ENCODE data around the gene CRYBA1. TPM values are rescaled to one million over a fixed set of nuclear protein-coding genes. Genes with fewer than 3 reads are reported as not detected.

Gene CRYBA1
- total RNA-seq, 2 experiments from 2014 or later, result not detected

- H3K4me3 Mint-ChIP-seq, result peak overlapping the region; percentile 29
- ChIA-PET POLR2A (no interaction called here), CTCF (interaction anchor here (0.7 to 3.5 kb wide), 7 partner anchors 71 to 277 kb away, joined by 3 to 34 read pairs (median 9); partner anchors contain the start of gene ABHD15)
- peaks cover 58% of the 10 kb centered on the region for H3K36me3 Mint-ChIP-seq
- DNase-seq, result no peak
- H3K4me1 Mint-ChIP-seq (ENCODE audit: low read depth), result peaks cover 56% of the 10 kb centered on the region
- H3K27ac Mint-ChIP-seq, result peak overlapping the region; percentile 38
- H3K27me3 Mint-ChIP-seq, result no peaks in the 10 kb centered on the region
- intact Hi-C loops (cut with micrococcal nuclease), result loop anchor here (5.0 kb wide), 3 partner anchors 33 to 478 kb away; no protein-coding TSS in a partner anchor
- H3K9me3 Mint-ChIP-seq, result no peaks in the 10 kb centered on the region
Measured at GRCh38 chr17:29289852-29290251, 43.2 kb downstream of the CRYBA1 start.

GRCh38 chr17:29291163-29291752, 44.6 kb downstream of the CRYBA1 start:
- POLR2A ChIA-PET, result interaction anchor here (0.6 to 3.4 kb wide), 3 partner anchors 35 to 152 kb away, joined by 3 to 18 read pairs (median 3); no protein-coding TSS in a partner anchor
- H3K4me1 Mint-ChIP-seq (ENCODE audit: low read depth), result peaks cover 58% of the 10 kb centered on the region
- H3K9me3 Mint-ChIP-seq, result no peaks in the 10 kb centered on the region
- peak overlapping the region; percentile 90 for H3K4me3 Mint-ChIP-seq
- peak overlapping the region; percentile 91 for H3K27ac Mint-ChIP-seq
- H3K27me3 Mint-ChIP-seq, result no peaks in the 10 kb centered on the region
- CTCF ChIA-PET, result interaction anchor here (0.5 to 3.5 kb wide), 28 partner anchors 10 to 326 kb away, joined by 3 to 34 read pairs (median 4); no protein-coding TSS in a partner anchor
- peaks cover 50% of the 10 kb centered on the region for H3K36me3 Mint-ChIP-seq
- no peak for DNase-seq
- intact Hi-C loops (cut with micrococcal nuclease), result loop anchor here (1.0 to 5.0 kb wide), 4 partner anchors 34 to 479 kb away; no protein-coding TSS in a partner anchor

GRCh38 chr17:29292071-29292991, 45.7 kb downstream of the CRYBA1 start:
- Mint-ChIP-seq H3K4me3 (peak overlapping the region; percentile 99), H3K36me3 (peaks cover 39% of the 10 kb centered on the region), H3K27ac (peak overlapping the region; percentile 96), H3K9me3 (no peaks in the 10 kb centered on the region), H3K27me3 (no peaks in the 10 kb centered on the region), H3K4me1 (ENCODE audit: low read depth) (peaks cover 47% of the 10 kb centered on the region)
- intact Hi-C loops (cut with micrococcal nuclease), result loop anchor here (2.0 to 5.0 kb wide), 5 partner anchors 35 to 480 kb away; partner anchors contain the start of gene TAOK1
- ChIA-PET POLR2A (interaction anchor here (0.6 to 3.4 kb wide), 8 partner anchors 36 to 222 kb away, joined by 3 to 18 read pairs (median 4); partner anchors contain the start of gene TAOK1), CTCF (interaction anchor here (0.6 to 3.5 kb wide), 15 partner anchors 9 to 639 kb away, joined by 3 to 34 read pairs (median 4); partner anchors contain the start of gene MYO18A)
- DNase-seq, result peak; percentile 65

DNA sequence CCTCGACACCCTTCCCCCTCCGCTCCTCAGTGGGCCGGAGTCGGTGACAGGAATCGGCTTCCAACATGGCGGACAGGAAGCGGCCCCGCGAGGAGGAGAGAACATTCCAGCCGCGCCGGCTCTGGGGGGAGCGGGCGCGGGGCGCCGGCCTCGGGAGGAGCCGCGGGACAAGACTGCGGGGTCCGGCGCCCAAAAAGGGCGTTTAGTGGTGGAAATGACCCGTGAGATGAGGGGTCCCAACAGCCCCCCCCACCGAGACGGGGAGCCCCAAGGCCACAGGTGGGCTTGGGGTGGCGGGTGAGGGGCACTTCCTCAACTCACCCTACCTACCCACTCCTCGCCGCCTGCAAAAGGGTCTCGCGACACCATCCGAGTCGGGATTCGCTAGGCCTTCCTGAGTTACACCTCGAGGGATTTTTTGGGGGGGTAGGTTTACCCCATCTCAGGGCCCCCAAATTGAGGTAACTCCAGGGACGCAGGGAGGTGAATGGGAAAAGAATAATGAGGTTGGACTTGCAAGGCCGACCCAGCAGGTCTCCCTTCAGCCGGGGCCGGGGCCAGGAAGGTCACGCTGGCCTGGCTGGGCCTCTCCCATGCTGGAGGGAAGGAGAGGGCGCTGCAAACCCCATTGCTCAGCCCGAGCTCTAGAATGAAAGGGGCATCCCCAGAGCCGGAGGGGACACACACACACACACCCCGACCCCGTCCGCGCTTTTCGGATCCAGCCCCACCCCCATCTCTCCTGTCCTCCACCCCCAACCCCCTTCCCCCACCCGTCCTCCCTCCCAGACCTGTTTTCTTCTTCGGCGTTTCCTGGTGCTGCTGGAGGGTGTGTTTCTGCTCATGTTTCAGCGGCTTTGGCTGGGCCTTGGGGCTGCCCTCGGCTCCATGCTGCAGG, 46.6 kb downstream of the CRYBA1 start:
- H3K4me3 Mint-ChIP-seq, result peak overlapping the region; percentile 99
- CTCF ChIA-PET, result interaction anchor here (0.7 to 3.5 kb wide), 7 partner anchors 74 to 299 kb away, joined by 3 to 17 read pairs (median 4); no protein-coding TSS in a partner anchor
- intact Hi-C loops (cut with micrococcal nuclease), result loop anchor here (2.0 to 5.0 kb wide), 5 partner anchors 36 to 481 kb away; partner anchors contain the start of gene TAOK1
- peaks cover 38% of the 10 kb centered on the region for H3K4me1 Mint-ChIP-seq (ENCODE audit: low read depth)
- no peaks in the 10 kb centered on the region for H3K9me3 Mint-ChIP-seq
- DNase-seq, result peak; percentile 76
- peaks cover 30% of the 10 kb centered on the region for H3K36me3 Mint-ChIP-seq
- POLR2A ChIA-PET, result interaction anchor here (0.7 to 3.4 kb wide), 16 partner anchors 8 to 341 kb away, joined by 3 to 18 read pairs (median 4); partner anchors contain the start of gene TAOK1
- H3K27ac Mint-ChIP-seq, result peak overlapping the region; percentile 96
- no peaks in the 10 kb centered on the region for H3K27me3 Mint-ChIP-seq

DNA sequence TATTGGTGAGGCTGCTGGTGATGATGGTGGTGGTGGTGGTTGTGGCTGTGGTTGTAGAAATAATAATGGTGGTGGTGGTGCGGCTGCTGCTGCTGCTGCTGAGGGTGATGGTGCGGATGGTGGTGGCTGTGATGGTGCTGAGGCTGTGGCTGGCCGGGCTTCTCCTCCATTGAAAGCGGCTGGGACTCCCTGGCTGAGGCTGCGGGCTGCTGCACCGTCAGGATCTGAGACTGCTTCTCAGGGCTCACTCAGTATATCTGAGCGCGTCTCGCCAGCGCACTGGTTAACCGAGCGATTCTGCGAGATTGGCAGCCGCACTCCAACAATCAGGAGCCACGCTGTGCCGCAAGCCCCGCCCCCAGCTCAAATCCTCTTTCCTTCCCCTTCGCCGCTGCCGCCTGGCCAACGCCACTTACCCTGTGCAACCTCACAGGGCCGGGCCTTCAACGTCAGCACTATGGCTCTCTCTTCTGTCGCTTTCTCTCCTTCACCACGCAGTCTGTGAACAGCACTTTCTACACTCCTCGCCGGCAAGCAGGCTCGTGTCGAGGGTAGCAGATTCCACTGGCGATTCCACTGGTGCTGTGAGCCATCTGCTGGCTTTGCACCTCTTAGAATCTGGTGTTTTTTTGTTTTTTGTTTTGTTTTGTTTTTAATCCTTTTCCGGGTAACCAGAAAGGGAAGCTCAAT, 47.4 kb downstream of the CRYBA1 start, which contains the start of gene NUFIP2:
NUFIP2 (minus strand) TSS at position 259 of the 690 bp plus-strand sequence; CDS start at position 170, 89 bp downstream.
- Mint-ChIP-seq H3K9me3 (no peaks in the 10 kb centered on the region), H3K4me1 (ENCODE audit: low read depth) (peaks cover 31% of the 10 kb centered on the region), H3K27ac (peak within 1 kb of the TSS; percentile 96), H3K36me3 (peaks cover 24% of the 10 kb centered on the region), H3K27me3 (no peaks in the 10 kb centered on the region), H3K4me3 (peak within 1 kb of the TSS; percentile 99)
- CTCF ChIA-PET, result interaction anchor here (0.6 to 1.4 kb wide), 4 partner anchors 9 to 298 kb away, joined by 3 to 6 read pairs (median 3); no protein-coding TSS in a partner anchor
- POLR2A ChIA-PET, result interaction anchor here (0.6 to 1.8 kb wide), 18 partner anchors 9 to 1047 kb away, joined by 3 to 7 read pairs (median 4); partner anchors contain the start of genes GIT1 and TAOK1
- intact Hi-C loops (cut with micrococcal nuclease), result loop anchor here (1.0 to 5.0 kb wide), 9 partner anchors 37 to 565 kb away; partner anchors contain the start of genes PHF12, TAOK1 and TP53I13
- peak; percentile 99 for DNase-seq

GRCh38 chr17:29294580-29294900, 47.9 kb downstream of the CRYBA1 start:
- peak overlapping the region; percentile 96 for H3K27ac Mint-ChIP-seq
- ChIA-PET CTCF (interaction anchor here (0.6 to 1.4 kb wide), 4 partner anchors 9 to 297 kb away, joined by 3 to 6 read pairs (median 3); no protein-coding TSS in a partner anchor), POLR2A (interaction anchor here (0.6 to 1.8 kb wide), 17 partner anchors 8 to 1046 kb away, joined by 3 to 7 read pairs (median 4); partner anchors contain the start of genes GIT1 and TAOK1)
- H3K9me3 Mint-ChIP-seq, result no peaks in the 10 kb centered on the region
- intact Hi-C loops (cut with micrococcal nuclease), result loop anchor here (1.0 to 5.0 kb wide), 7 partner anchors 37 to 565 kb away; partner anchors contain the start of genes PHF12 and TP53I13
- peaks cover 26% of the 10 kb centered on the region for H3K4me1 Mint-ChIP-seq (ENCODE audit: low read depth)
- peaks cover 20% of the 10 kb centered on the region for H3K36me3 Mint-ChIP-seq
- peak overlapping the region; percentile 99 for H3K4me3 Mint-ChIP-seq
- no peaks in the 10 kb centered on the region for H3K27me3 Mint-ChIP-seq
- DNase-seq, result no peak

DNA sequence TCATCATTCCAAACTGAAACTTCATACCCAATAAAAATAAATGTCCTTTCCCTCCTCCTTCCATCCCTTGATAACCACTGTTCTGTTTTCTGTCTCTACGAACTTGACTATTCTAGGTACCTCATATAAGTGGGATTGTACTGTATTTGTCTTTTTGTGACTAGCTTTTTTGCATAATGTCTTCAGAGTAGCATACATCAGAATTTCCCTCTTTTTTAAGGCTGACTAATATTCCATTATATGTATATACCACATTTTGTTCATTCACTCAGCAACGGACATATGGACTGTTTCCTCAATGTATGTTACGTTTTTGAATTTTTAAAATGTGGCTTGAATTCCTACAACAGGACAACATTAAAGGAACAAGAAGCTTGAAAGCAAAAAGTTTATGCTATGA, 48.8 kb downstream of the CRYBA1 start:
- CTCF ChIA-PET, result interaction anchor here (0.6 to 0.7 kb wide), 2 partner anchors 172 to 297 kb away, joined by 3 read pairs; no protein-coding TSS in a partner anchor
- Mint-ChIP-seq H3K4me3 (no peak overlapping the region), H3K27me3 (no peaks in the 10 kb centered on the region), H3K36me3 (peaks cover 18% of the 10 kb centered on the region), H3K4me1 (ENCODE audit: low read depth) (peaks cover 23% of the 10 kb centered on the region), H3K27ac (peak overlapping the region; percentile 75), H3K9me3 (no peaks in the 10 kb centered on the region)
- POLR2A ChIA-PET, result no interaction called here
- intact Hi-C loops (cut with micrococcal nuclease), result loop anchor here (2.0 kb wide), 1 partner anchor 155 kb away; no protein-coding TSS in a partner anchor
- no peak for DNase-seq

GRCh38 chr17:29299031-29299430, 52.4 kb downstream of the CRYBA1 start:
- no peaks in the 10 kb centered on the region for H3K9me3 Mint-ChIP-seq
- no peak overlapping the region for H3K27ac Mint-ChIP-seq
- intact Hi-C loops (cut with micrococcal nuclease), result no loop called here
- H3K36me3 Mint-ChIP-seq, result no peaks in the 10 kb centered on the region
- no peak for DNase-seq
- peaks cover 16% of the 10 kb centered on the region for H3K4me1 Mint-ChIP-seq (ENCODE audit: low read depth)
- no peak overlapping the region for H3K4me3 Mint-ChIP-seq
- POLR2A ChIA-PET, result interaction anchor here (0.6 kb wide), 1 partner anchor 529 kb away, joined by 4 read pairs; no protein-coding TSS in a partner anchor
- H3K27me3 Mint-ChIP-seq, result peaks cover 3% of the 10 kb centered on the region
- CTCF ChIA-PET, result interaction anchor here (1.9 kb wide), 1 partner anchor 71 kb away, joined by 6 read pairs; no protein-coding TSS in a partner anchor

DNA sequence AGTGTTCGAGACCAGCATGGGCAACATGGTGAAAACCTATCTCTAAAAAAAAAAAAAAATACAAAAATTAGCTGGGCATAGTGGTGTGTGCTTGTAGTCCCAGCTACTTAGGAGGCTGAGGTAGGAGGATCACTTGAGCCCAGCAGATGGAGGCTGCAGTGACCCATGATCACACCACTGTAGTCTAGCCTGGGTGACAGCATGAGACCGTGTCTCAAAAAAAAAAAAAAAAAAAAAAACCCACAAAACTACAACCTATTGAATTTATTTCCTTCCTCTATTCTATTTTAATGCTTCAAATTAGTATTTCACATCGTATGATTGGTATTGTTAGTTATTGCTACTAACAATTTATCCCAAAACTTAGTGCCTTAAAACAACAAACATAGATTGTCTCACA, 56.7 kb downstream of the CRYBA1 start:
- H3K27me3 Mint-ChIP-seq, result peaks cover 3% of the 10 kb centered on the region
- no peaks in the 10 kb centered on the region for H3K9me3 Mint-ChIP-seq
- no peak overlapping the region for H3K27ac Mint-ChIP-seq
- DNase-seq, result no peak
- H3K4me1 Mint-ChIP-seq (ENCODE audit: low read depth), result peaks cover 8% of the 10 kb centered on the region
- H3K36me3 Mint-ChIP-seq, result no peaks in the 10 kb centered on the region
- intact Hi-C loops (cut with micrococcal nuclease), result no loop called here
- ChIA-PET CTCF (interaction anchor here (0.6 kb wide), 1 partner anchor 344 kb away, joined by 3 read pairs; no protein-coding TSS in a partner anchor), POLR2A (interaction anchor here (1.8 kb wide), 1 partner anchor 9 kb away, joined by 7 read pairs; the partner anchor contains the start of gene NUFIP2)
- H3K4me3 Mint-ChIP-seq, result no peak overlapping the region
